Sigmoid colon (tissue), 7 donors: Measurements from ENCODE around the gene PHAF1. TPM values are rescaled to one million over a fixed set of nuclear protein-coding genes. Genes with fewer than 3 reads are reported as not detected.

Source experiments
- DNase-seq: peaks from one replicate; pipeline ENCODE4 v3.0.0-alpha.2; 2019
- H3K27ac ChIP-seq, 4 donors: fragments of 200-600 bp; sonication (generic); one replicate each; pipeline ENCODE4 v1.5.1; 2016 to 2019; ENCODE audit warnings: mild to moderate bottlenecking in 1 of 4
- H3K27me3 ChIP-seq, 3 donors: fragments of 200-600 bp; sonication (generic); one replicate each; pipeline ENCODE4 v1.5.1; 2019; ENCODE audit warnings: mild to moderate bottlenecking in 1 of 3
- H3K36me3 ChIP-seq, 4 donors: fragments of 200-600 bp; sonication (generic); one replicate each; pipeline ENCODE4 v1.5.1; 2016 to 2019
- H3K4me1 ChIP-seq, 4 donors: fragments of 200-600 bp; sonication (generic); one replicate each; pipeline ENCODE4 v1.5.1; 2017 to 2019
- H3K4me3 ChIP-seq, 4 donors: fragments of 200-600 bp; sonication (generic); one replicate each; pipeline ENCODE4 v1.5.1; 2017 to 2019; ENCODE audit warnings: mild to moderate bottlenecking in 2 of 4, moderate library complexity in 1 of 4
- H3K9me3 ChIP-seq, 4 donors: fragments of 200-600 bp in 3 of 4; sonication (generic) in 3 of 4; one replicate each; pipeline versions ENCODE4 v1.5.1 to v1.6.1; 2013 to 2019
- EP300 ChIP-seq, 4 donors: sonication (generic); formaldehyde crosslinking; IDR thresholded peaks; one replicate each; pipeline ENCODE4 v1.6.1; 2017; ENCODE audit warnings: antibody characterized with exemption in 4 of 4
- POLR2A ChIP-seq, 2 donors: fragments of 450-650 bp; IDR thresholded peaks; one replicate each; pipeline ENCODE4 v1.6.1; 2016; ENCODE audit warnings: antibody characterized with exemption in 2 of 2, mild to moderate bottlenecking in 2 of 2, moderate library complexity in 2 of 2
- POLR2AphosphoS5 ChIP-seq, 4 donors: sonication (generic); formaldehyde crosslinking; IDR thresholded peaks; one replicate each; pipeline ENCODE4 v1.6.1; 2017; ENCODE audit warnings: antibody characterized with exemption in 4 of 4
- WGBS, 2 donors: extraction: QIAGEN DNeasy Blood & Tissue Kit; methylation state at CpG; one replicate each; pipeline ENCODE4 v1.1.7; 2013; 5-methylcytosine and 5-hydroxymethylcytosine counted together
- intact Hi-C: fragments of 100-400 bp; cut with DNase I; formaldehyde crosslinking; loops from one replicate; pipeline ENCODE4 v1.15.1; 2023
- polyA plus RNA-seq, 3 donors: library from polyadenylated mRNA; stranded (reverse); fragments of 200-250 nt; gene quantifications; one replicate each; pipeline ENCODE4 v1.2.3, GENCODE V29; 2013
- total RNA-seq, 4 donors: library from RNA; depleted of rRNA; stranded (reverse); fragments of >200 nt; gene quantifications; one replicate each; pipeline ENCODE4 v1.1.0, GENCODE V29; 2016
- TF ChIP-seq, protein P1 (sequence below), 4 experiments: fragments of 450-650 bp in 3 of 4; fragments of 200-600 bp in 1 of 4; IDR thresholded peaks; one replicate each; pipeline ENCODE4 v1.5.1; 2016 to 2019; ENCODE audit warnings: antibody characterized with exemption in 4 of 4, mild to moderate bottlenecking in 3 of 4, moderate library complexity in 2 of 4
- donor health status: healthy with polysubstance abuse.
- donor health status: Bipolar disorder and iron deficiency.
- donor health status: healthy.

PHAF1 gene
- total and polyA plus RNA-seq, 7 donors, result 8.9 to 16.3 (median 11.4) TPM

DNA sequence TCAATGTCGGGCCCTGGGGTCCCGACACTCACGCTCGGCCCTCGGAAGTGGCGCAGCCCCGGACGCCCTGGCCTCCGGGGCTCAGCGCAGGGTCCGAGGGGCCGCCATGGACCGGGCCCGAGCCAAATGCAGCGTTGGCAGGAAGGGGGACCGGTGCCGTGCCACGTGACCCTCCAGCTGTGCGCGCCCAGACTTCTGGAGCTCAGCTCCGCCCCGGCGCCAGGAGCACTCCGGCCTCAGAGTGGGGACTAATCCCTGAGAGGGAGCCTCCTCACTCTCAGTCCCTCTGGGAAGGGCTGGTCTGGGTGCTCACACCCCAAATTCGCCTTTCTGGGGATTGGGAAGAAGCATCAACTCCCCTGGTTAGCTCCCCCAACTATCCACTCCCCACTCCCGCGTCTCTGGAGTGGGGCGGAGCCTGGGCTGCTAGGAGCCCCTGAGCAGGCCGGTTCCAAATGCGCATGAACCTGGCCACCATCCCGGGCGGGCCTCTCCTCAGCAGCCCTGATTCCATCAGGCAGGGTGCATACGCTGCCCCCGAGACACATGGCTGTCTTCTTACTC, 41.2 kb downstream of the PHAF1 start, which contains the start of gene B3GNT9:
B3GNT9 (minus strand) TSS at position 166 of the 564 bp plus-strand sequence. CDS start 513 bp downstream, outside the sequence.
- 1 to 3% methylated on average over 34 of the region's 34 CpGs for WGBS, 2 donors
- intact Hi-C loops, result loop anchor here (10.0 kb wide), 1 partner anchor 256 kb away; no protein-coding TSS in a partner anchor
- DNase-seq, result peak; percentile 91

DNA sequence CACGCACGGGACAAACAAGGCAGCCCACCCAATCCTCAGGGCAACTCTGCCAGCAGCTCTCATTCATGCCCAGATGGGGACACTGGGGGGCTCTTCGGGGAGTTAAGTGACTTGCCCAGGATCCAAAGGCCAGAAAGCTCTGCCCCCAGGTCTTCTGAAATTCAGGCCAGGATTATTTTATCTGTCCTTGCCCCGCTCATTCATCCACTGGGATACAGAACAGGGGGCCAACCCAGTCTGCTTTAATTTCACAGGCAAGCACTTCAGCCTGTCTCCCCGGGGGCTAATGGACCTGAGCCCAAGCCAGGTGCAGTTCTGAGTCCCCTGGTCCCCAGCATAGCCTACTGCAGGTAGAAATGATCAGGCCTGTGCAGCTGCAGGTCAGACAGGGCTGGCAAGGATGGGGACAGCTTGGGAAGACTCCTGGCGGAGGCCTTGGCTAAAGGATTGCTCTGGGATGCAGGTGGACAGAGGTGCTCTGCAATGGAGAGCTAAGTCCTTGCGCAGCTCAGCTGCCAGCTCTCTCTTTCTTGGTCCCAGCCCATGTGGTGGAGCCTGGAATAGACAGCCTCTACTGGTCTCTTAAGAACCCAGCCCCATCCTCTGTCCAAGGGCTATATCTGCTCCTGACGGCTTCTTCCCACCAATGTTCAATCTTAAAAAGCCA, 41.8 kb downstream of the PHAF1 start:
- H3K27ac ChIP-seq, result peak overlapping the region; percentile 81 to 96 (median 90)
- 43 to 62% methylated on average over 8 of the region's 8 CpGs for WGBS, 2 donors
- H3K4me1 ChIP-seq, result peaks cover 0 to 42% (median 35%) of the 10 kb centered on the region in 4 donors
- H3K36me3 ChIP-seq, result peaks cover 0 to 25% (median 7%) of the 10 kb centered on the region in 4 donors
- TF ChIP-seq POLR2A (IDR thresholded peaks at IDR 0.05) (no peak), POLR2AphosphoS5 (IDR thresholded peaks at IDR 0.05) (no peak), EP300 (IDR thresholded peaks at IDR 0.05) (no peak)
- TF ChIP-seq, protein P1, sequence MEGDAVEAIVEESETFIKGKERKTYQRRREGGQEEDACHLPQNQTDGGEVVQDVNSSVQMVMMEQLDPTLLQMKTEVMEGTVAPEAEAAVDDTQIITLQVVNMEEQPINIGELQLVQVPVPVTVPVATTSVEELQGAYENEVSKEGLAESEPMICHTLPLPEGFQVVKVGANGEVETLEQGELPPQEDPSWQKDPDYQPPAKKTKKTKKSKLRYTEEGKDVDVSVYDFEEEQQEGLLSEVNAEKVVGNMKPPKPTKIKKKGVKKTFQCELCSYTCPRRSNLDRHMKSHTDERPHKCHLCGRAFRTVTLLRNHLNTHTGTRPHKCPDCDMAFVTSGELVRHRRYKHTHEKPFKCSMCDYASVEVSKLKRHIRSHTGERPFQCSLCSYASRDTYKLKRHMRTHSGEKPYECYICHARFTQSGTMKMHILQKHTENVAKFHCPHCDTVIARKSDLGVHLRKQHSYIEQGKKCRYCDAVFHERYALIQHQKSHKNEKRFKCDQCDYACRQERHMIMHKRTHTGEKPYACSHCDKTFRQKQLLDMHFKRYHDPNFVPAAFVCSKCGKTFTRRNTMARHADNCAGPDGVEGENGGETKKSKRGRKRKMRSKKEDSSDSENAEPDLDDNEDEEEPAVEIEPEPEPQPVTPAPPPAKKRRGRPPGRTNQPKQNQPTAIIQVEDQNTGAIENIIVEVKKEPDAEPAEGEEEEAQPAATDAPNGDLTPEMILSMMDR (IDR thresholded peaks at IDR 0.05), result no peak
- no peak for DNase-seq
- intact Hi-C loops, result loop anchor here (10.0 kb wide), 1 partner anchor 257 kb away; no protein-coding TSS in a partner anchor
- H3K9me3 ChIP-seq, result no peaks in the 10 kb centered on the region
- peaks cover 0 to 29% (median 23%) of the 10 kb centered on the region in 3 donors for H3K27me3 ChIP-seq
- peak overlapping the region in 3 of 4 donors; percentile 55 to 77 (median 72) for H3K4me3 ChIP-seq

More for the DNA sequence above, 41.2 kb downstream of the PHAF1 start, which contains the start of gene B3GNT9:
- TF ChIP-seq POLR2AphosphoS5 (IDR thresholded peaks at IDR 0.05), result peak in 3 of 4 donors; percentile 12 to 46 (median 42)
- no peak for TF ChIP-seq POLR2A (IDR thresholded peaks at IDR 0.05)
- TF ChIP-seq, protein P1 (IDR thresholded peaks at IDR 0.05), result no peak
- TF ChIP-seq EP300 (IDR thresholded peaks at IDR 0.05), result no peak
- Histone ChIP-seq H3K4me1 (peaks cover 0 to 41% (median 35%) of the 10 kb centered on the region in 4 donors), H3K36me3 (peaks cover 5 to 31% (median 9%) of the 10 kb centered on the region in 4 donors), H3K27me3 (peaks cover 0 to 29% (median 23%) of the 10 kb centered on the region in 3 donors), H3K27ac (peak within 1 kb of the TSS; percentile 81 to 96 (median 90)), H3K9me3 (no peaks in the 10 kb centered on the region), H3K4me3 (peak within 1 kb of the TSS; percentile 52 to 77 (median 64))

DNA sequence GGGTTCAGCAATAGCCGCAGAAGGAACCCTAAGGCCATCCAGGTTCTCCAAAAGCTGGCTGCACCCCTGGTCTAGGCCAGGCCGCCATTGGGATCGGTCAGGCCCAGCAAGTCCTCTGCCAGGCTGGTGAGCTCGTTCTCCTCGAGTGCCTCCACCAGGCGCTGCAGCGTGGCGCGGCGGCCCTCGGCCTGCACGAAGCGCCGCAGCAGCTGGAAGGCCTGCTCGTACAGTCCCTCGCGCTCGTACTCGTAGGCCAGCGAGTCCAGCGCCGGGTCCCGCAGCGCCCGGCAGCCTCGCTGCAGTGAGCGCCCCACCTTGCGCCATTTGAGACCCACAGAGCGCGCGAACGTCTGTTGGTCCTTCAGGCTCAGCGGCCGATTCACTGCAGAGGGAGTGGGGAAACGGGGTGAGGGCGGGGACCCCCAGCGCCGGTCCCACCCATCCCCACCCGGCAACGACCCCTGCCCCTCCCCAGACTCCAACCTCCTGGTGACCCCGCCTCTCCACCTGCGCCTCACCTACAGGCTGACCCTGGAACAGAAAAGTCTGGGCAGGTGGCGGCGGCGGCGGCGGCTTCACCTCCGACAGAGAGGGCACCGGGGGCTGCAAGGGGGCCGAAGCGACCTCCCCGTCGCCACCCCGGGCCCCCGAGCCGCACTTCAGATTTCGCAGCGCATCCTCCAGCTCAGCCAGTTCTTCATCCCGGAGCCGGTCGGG, 45.0 kb downstream of the PHAF1 start:
- peaks cover 0 to 48% (median 42%) of the 10 kb centered on the region in 4 donors for H3K4me1 ChIP-seq
- H3K27ac ChIP-seq, result no peak overlapping the region
- 40 to 55% methylated on average over 61 of the region's 61 CpGs for WGBS, 2 donors
- H3K36me3 ChIP-seq, result no peaks in the 10 kb centered on the region
- H3K4me3 ChIP-seq, result peak overlapping the region in 1 of 4 donors; percentile 20
- no peak for DNase-seq
- peaks cover 0 to 26% (median 20%) of the 10 kb centered on the region in 3 donors for H3K27me3 ChIP-seq
- no peaks in the 10 kb centered on the region for H3K9me3 ChIP-seq
- intact Hi-C loops, result loop anchor here (1.0 to 10.0 kb wide), 4 partner anchors 31 to 260 kb away; no protein-coding TSS in a partner anchor
- no peak for TF ChIP-seq POLR2A (IDR thresholded peaks at IDR 0.05)
- TF ChIP-seq POLR2AphosphoS5 (IDR thresholded peaks at IDR 0.05), result no peak
- no peak for TF ChIP-seq EP300 (IDR thresholded peaks at IDR 0.05)
- TF ChIP-seq, protein P1 (IDR thresholded peaks at IDR 0.05), result no peak

DNA sequence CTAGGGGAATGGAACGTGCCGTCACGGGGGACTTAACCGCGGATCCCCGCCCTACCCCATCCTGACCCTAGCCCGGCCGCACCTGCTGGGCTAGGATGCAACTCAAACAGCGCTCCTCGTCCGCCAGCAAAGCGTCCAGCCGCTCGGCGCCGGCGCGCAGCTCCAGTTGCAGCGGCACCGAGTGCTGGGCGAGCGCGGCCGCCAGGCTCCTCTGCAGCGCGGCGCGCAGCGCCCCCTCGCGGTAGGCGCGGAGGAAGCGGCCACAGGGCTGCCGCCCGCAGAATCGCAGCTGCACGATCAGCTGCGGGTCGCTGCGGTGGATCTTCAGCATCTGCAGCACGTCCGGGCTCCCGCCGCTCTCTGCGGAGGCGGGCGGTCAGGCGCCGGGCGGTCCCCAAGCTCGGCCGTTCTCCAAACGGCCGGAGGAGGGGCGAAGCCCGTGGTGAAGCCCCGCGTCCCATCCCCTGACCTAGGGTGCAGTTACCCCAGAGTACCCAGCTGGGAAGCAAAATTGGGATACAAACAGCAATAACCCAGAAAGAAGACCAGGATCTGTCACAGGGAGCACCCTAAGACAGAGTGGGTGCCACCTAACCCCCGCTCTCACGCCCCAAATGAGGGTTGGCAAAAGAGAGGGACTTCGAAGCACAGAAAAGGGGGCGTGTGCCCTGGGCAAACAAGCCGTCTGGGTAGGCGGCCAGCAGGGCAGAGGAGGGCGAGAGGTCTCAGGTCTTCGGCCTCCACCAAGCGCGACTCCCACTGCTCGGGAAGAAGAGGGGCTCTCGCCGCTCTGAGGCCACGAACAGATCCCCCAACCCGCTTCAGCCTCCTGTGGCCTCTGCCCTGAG, 45.8 kb downstream of the PHAF1 start:
- H3K36me3 ChIP-seq, result no peaks in the 10 kb centered on the region
- H3K9me3 ChIP-seq, result no peaks in the 10 kb centered on the region
- TF ChIP-seq, protein P1 (IDR thresholded peaks at IDR 0.05), result peak; percentile 36 to 97 (median 74)
- TF ChIP-seq POLR2AphosphoS5 (IDR thresholded peaks at IDR 0.05), result no peak
- peak overlapping the region in 1 of 4 donors; percentile 20 for H3K4me3 ChIP-seq
- peaks cover 0 to 18% (median 12%) of the 10 kb centered on the region in 3 donors for H3K27me3 ChIP-seq
- intact Hi-C loops, result loop anchor here (1.0 to 10.0 kb wide), 4 partner anchors 30 to 261 kb away; no protein-coding TSS in a partner anchor
- peaks cover 0 to 45% (median 41%) of the 10 kb centered on the region in 4 donors for H3K4me1 ChIP-seq
- no peak overlapping the region for H3K27ac ChIP-seq
- DNase-seq, result peak; percentile 85
- WGBS, 2 donors, result 7 to 14% methylated on average over 74 of the region's 74 CpGs
